ENCODE data around the gene MUC6.

The MUC6 gene

GRCh38 chr11:1037506-1038055 is 1.1 kb upstream of the MUC6 start:
- DNase-seq (ENCODE audit: low read depth in 3 of 3, low spot score in 1 of 3), result no peak

DNA sequence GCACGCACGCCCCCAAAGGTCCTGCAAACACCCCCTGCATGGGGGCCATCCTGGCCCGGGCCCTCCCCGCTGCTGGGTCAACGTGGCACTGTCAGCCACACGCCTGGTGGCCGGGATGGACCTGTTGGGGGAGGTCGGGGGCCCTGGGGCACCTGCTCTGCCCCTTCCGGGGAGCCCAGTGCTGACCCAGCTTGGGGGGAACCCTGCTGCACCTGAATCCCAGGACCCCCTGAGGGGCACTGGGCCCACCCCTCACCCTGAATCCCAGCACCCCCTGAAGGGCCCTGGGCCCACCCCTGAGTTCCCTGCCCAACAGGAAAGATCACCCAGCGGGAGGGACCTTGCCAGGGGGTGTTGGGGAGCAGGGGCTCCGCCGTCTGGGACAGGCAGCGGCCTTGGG is 413 bp upstream of the MUC6 start:
- no peak for DNase-seq (ENCODE audit: low read depth in 3 of 3, low spot score in 1 of 3)

- DNase-seq (ENCODE audit: low read depth in 3 of 3, low spot score in 1 of 3), result no peak
Measured at GRCh38 chr11:1035577-1036283, 788 bp downstream of the MUC6 start.

- no peak for DNase-seq (ENCODE audit: low read depth in 3 of 3, low spot score in 1 of 3)
Measured at GRCh38 chr11:1034456-1035295, 1.8 kb downstream of the MUC6 start.

GRCh38 chr11:1034001-1034400 is 2.5 kb downstream of the MUC6 start:
- DNase-seq (ENCODE audit: low read depth in 3 of 3, low spot score in 1 of 3), result no peak

- no peak for DNase-seq (ENCODE audit: low read depth in 3 of 3, low spot score in 1 of 3)
Measured at GRCh38 chr11:1033016-1033798, 3.3 kb downstream of the MUC6 start.

- DNase-seq (ENCODE audit: low read depth in 3 of 3, low spot score in 1 of 3), result no peak
Measured at GRCh38 chr11:1032310-1032891, 4.1 kb downstream of the MUC6 start.

- DNase-seq (ENCODE audit: low read depth in 3 of 3, low spot score in 1 of 3), result no peak
Measured at GRCh38 chr11:1031121-1031899, 5.2 kb downstream of the MUC6 start.

DNA sequence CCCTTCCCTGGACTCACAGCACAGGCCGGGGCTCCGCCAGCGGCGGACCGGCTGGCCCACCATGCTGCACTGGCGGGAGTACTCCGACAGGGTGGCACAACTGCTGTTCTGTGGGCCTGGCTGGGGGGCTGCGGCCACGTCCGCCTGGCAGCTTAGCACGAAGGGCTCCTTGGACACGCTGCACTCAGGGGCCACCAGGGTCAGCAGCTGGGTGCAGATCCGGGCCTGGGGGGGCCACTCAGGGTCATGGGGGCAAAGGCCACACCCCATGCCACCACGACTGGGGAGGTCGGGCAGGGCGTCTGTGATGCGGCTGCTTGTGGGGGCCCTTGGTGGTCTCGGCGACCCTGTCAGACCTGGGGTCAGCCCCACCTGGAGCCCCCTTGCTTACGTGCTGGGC is 6.0 kb downstream of the MUC6 start:
- no peak for DNase-seq (ENCODE audit: low read depth in 3 of 3, low spot score in 1 of 3)

DNA sequence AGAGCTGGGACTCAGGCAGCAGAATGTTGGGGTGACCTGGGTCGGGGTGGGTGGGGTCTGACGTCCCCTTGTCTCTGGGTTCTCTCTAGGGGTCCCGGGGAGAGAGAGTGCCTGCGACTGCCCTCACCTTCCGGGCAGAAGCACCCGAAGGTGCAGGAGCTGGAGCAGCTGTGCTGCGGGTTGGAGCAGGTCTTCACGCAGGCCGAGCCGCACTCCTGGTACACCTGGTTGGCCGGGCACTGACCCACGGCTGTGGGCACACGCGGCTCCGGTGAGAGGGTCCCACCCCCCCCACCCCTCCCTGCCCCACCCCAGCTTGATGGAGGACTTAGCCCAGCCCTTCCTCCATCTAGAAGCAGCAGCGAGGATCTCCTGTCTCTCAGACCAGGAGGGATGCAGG is 6.4 kb downstream of the MUC6 start:
- DNase-seq (ENCODE audit: low read depth in 3 of 3, low spot score in 1 of 3), result no peak

DNA sequence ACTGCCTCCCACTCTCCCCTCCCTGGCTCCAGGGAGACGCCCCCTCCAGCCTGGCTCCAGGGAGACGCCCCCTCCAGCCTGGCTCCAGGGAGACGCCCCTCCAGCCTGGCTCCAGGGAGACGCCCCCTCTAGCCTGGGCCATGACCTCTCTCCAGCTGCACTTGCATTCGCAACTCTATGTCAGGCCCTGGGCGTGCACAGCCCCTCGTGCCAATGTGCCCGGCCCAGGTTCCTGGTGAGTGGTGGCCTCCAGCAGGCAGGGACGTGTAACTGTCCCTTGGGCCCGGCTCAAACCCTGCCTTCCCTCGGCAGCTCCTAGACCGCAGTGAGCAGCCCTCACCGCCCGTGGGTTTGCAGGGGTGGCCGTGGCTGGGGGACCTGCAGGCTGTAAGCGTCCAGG is 6.9 kb downstream of the MUC6 start:
- no peak for DNase-seq (ENCODE audit: low read depth in 3 of 3, low spot score in 1 of 3)

GRCh38 chr11:1029051-1029450 is 7.5 kb downstream of the MUC6 start:
- DNase-seq (ENCODE audit: low read depth in 3 of 3, low spot score in 1 of 3), result no peak

- no peak for DNase-seq (ENCODE audit: low read depth in 3 of 3, low spot score in 1 of 3)
Measured at GRCh38 chr11:1028616-1029015, 7.9 kb downstream of the MUC6 start.

- no peak for DNase-seq (ENCODE audit: low read depth in 3 of 3, low spot score in 1 of 3)
Measured at GRCh38 chr11:1028291-1028540, 8.3 kb downstream of the MUC6 start.

- no peak for DNase-seq (ENCODE audit: low read depth in 3 of 3, low spot score in 1 of 3)
Measured at GRCh38 chr11:1027483-1028290, 8.8 kb downstream of the MUC6 start.

DNA sequence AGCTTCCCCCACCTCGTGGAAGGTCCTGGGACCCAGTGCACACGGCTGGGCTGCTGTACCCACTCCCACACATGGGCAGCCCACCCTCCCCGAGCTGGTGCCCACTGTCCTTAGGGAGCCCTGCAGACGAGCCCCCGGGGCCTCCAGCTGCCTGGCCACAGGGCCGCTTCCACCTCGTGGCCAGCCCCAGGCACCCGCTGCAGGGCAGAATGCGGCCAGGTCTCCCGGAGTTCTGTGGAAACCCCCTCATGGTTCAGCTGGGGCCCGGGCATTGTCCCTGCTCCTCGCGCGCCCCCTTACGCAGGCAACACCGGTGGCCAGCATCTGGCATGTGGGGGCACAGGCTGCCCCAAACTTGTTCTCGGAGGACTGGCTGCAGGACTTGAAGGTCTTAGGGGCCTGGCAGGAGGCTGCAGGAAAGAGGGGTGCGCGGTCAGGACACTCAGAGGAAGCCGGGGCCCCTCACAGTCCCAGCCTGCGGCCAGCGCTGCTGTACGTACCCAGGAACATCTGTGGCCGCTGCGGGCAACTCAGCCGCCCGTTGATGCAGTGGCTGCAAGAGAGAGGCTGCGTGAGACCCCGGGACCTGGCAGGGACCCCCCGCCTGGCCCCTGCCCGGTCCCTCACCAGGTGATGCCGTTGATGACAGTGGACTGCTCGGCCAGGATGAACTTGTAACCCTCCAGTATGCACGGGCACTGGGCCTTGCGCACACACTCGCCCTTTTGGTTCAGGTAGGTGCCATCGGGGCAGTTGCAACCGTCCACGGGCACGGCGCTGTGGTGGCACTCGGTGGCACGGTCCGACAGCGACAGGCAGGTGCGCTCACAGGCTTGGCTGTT is 9.7 kb downstream of the MUC6 start:
- DNase-seq (ENCODE audit: low read depth in 3 of 3, low spot score in 1 of 3), result no peak

DNA sequence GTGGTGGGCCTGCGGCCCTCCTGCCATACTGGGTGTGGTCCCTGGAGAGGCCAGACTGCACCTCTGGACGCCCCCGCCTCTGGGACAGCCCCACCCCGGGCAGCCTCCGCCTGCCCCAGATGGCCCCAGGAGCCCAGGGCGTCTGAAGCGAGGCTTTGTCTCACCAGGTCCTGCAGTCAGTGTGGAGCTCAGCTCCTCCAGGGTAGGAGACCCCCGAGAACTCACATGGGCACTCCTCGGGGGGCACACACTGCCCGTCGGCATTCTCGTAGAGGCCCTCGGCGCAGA is 10.4 kb downstream of the MUC6 start:
- DNase-seq (ENCODE audit: low read depth in 3 of 3, low spot score in 1 of 3), result no peak

DNA sequence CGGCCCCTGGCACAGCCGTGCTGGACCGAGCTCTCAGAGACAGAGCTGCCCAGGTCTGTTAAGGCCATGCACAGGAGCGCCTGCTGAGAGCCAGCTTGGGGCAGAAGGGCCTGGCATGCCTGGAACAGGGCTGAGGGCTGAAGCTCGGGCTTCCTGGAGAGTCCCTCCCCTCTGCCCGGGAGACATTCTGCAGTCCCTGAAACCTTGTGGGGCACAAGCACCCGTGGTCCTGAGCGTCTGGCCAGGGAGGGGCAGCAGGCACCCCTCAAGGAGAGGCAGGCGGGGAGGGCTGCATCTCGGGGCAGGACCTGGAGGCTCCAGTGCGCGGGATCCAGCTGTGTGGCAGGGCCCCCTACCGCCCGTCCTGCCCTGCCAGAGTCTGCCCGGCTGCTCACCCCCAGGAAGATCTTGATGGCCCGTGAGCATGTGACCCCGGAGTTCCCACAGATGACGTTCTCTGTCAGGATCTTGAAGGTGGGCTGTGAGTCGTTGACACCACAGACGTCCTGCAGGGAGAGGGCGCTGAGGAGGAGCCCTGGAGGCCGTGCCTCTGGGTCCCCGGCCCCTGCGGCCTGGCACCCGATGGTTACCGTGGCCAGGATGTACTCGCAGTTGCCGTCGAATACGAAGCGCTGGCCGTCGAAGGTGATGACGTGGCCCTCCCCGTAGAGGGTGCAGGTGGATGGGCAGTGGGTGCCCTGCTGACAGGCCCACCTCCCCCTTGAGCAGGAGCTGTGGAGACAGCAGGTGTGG is 10.9 kb downstream of the MUC6 start:
- DNase-seq (ENCODE audit: low read depth in 3 of 3, low spot score in 1 of 3), result no peak

All from stimulated activated CD4-positive, alpha-beta T cell treated with anti-CD3 and anti-CD28 coated beads, TNF-alpha, amount 100 ng/mL, for 1 hour (primary cell).